WI38 (cell line): ENCODE measurements around the gene LMO7.

Source experiments
- H3K4me3 ChIP-seq: 2 replicates; pipeline ENCODE4 v1.5.1; 2011; ENCODE audit warnings: low read depth, mild to moderate bottlenecking, control low read depth, low read length
- CTCF ChIP-seq: IDR thresholded peaks from 2 replicates; pipeline ENCODE4 v1.5.1; 2012; ENCODE audit warnings: low read depth, mild to moderate bottlenecking, control low read depth, low read length

Gene LMO7

DNA sequence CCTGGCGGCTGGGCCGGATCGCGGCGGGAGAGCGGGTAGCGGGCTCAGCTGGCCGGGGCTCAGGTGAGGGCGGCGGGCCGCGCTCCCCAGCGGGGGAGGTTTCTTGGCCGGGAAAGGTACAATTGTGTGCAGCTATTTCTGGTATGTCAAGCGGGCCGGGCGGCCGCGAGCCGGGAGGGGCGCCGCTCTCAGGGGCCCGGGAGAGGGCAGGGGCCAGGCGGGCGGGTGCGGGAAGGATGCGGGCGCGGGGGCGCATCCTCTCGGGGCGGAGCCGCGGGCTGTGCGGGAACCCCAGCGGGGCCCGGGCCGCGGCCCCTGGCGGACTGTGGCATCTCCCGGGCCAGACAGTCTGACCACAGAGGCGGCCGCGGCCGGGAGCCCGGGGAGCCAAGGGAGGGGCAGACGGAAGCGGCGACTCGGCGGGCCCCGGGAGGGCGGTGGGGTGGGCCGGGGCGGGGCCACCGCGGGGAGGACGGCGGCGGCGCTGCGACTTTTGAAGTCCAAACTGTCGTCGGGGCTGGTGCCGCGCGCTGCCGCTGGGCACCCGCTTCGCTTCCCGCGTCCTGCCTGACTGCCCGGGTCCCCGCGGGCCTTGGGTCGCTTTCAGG is at the start of gene LMO7:
LMO7 (plus strand) TSS at position 503 of the 608 bp plus-strand sequence. CDS start 328 bp downstream, outside the sequence.
- no peak for TF ChIP-seq CTCF
- peak within 1 kb of the TSS; percentile 94 for H3K4me3 ChIP-seq

- H3K4me3 ChIP-seq = no peak overlapping the region
- TF ChIP-seq CTCF = no peak
Measured at GRCh38 chr13:75587679-75588078, 48.5 kb upstream of the LMO7 start.

GRCh38 chr13:75596657-75597182 is 39.4 kb upstream of the LMO7 start:
- no peak for TF ChIP-seq CTCF
- no peak overlapping the region for H3K4me3 ChIP-seq

DNA sequence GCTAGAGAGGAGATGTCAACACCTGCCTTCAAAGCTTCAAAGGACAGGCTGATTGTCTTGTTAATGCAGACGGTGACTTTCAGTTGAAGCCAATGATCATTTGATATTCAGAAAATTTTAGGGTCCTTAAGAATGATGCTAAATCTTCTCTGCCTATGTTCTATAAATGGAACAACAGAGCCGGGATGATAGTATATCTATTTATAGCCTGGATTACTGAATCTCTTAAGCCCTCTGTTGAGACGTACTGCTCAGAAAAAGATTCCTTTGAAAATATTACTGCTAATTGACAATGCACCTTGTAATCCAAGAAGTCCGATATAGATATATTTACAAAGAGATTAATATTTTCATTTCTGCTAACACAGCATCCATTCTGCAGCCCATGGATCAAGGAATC is 35.8 kb upstream of the LMO7 start:
- H3K4me3 ChIP-seq = no peak overlapping the region
- no peak for TF ChIP-seq CTCF

- TF ChIP-seq CTCF = no peak
- no peak overlapping the region for H3K4me3 ChIP-seq
Measured at GRCh38 chr13:75603038-75603437, 33.1 kb upstream of the LMO7 start.

DNA sequence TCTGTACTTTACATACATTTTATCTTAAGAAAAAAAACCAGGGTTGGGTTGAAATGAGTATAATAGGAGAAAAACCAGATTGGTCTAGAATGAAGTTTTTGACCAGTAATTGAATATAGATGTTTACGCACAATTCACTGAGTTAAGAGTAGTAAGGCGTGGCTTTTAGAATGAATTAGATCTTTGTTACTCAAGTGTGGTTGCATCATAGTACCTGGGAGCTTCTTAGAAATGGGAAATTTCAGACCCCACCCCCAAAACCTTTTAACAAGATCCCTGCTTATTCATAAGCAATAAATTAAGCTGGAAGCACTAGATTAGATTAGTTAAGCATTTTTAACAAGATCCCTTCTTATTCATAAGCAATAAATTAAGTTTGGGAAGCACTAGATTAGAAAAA is 28.7 kb upstream of the LMO7 start:
- no peak overlapping the region for H3K4me3 ChIP-seq
- no peak for TF ChIP-seq CTCF

GRCh38 chr13:75610466-75610865 is 25.7 kb upstream of the LMO7 start:
- H3K4me3 ChIP-seq = no peak overlapping the region
- TF ChIP-seq CTCF = no peak
